Measurements from ENCODE around the gene MACROH2A1.

DNA sequence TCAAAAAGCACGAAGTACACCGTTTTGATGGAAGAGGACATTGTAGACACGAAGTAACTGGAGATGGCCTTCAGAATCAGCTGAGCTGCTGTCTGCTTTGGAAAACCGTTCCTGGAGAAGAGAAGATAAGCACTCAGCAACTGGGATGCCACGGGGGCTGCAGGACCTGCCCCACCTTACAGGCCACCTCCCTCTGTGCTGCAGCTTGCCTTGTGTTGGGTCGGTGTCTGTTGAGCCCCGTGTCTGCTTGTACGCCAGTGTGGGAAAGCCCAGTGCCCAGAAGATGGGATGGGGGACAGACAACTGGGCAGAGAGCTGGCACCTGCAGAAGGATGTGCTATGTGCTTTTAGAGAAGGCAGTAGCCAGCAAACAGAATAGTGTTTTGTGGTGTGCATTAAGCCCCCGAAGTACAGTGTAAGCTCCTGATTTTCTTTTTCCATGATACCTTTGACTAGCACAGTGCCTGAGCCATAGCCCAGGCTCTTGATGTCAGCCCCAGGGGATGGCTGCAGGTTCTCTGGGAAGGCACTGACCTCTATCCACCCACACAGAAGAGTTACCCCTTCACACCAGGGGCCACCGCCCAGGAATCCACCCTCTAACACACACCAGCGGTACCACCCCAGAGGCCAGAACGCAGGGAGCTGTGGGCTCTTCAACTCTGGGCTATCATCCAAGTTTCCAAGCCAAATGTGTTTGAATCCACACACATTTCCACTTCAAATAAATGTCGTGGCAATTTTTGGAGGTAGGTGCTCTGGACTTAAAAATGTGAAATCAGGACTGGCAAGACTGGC is 63.8 kb downstream of the MACROH2A1 start:
- no peak for TF ChIP-seq EP300 (IDR thresholded peaks at IDR 0.05; ENCODE audit: borderline replicate concordance)
- no peak for TF ChIP-seq RAD21 (IDR thresholded peaks at IDR 0.05; ENCODE audit: low read depth)
- no peak for TF ChIP-seq FOXM1 (IDR thresholded peaks at IDR 0.05; ENCODE audit: borderline replicate concordance, low read depth)
- TF ChIP-seq, protein P1, sequence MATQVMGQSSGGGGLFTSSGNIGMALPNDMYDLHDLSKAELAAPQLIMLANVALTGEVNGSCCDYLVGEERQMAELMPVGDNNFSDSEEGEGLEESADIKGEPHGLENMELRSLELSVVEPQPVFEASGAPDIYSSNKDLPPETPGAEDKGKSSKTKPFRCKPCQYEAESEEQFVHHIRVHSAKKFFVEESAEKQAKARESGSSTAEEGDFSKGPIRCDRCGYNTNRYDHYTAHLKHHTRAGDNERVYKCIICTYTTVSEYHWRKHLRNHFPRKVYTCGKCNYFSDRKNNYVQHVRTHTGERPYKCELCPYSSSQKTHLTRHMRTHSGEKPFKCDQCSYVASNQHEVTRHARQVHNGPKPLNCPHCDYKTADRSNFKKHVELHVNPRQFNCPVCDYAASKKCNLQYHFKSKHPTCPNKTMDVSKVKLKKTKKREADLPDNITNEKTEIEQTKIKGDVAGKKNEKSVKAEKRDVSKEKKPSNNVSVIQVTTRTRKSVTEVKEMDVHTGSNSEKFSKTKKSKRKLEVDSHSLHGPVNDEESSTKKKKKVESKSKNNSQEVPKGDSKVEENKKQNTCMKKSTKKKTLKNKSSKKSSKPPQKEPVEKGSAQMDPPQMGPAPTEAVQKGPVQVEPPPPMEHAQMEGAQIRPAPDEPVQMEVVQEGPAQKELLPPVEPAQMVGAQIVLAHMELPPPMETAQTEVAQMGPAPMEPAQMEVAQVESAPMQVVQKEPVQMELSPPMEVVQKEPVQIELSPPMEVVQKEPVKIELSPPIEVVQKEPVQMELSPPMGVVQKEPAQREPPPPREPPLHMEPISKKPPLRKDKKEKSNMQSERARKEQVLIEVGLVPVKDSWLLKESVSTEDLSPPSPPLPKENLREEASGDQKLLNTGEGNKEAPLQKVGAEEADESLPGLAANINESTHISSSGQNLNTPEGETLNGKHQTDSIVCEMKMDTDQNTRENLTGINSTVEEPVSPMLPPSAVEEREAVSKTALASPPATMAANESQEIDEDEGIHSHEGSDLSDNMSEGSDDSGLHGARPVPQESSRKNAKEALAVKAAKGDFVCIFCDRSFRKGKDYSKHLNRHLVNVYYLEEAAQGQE (IDR thresholded peaks at IDR 0.05; ENCODE audit: low read depth): no peak
- TF ChIP-seq TAF1 (IDR thresholded peaks at IDR 0.05; ENCODE audit: low read depth): no peak
- TF ChIP-seq, protein P2, sequence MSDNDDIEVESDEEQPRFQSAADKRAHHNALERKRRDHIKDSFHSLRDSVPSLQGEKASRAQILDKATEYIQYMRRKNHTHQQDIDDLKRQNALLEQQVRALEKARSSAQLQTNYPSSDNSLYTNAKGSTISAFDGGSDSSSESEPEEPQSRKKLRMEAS (IDR thresholded peaks at IDR 0.05): no peak
- TF ChIP-seq TEAD4 (IDR thresholded peaks at IDR 0.05): no peak
- no peak for TF ChIP-seq CEBPB (IDR thresholded peaks at IDR 0.05)
- no peak for TF ChIP-seq YY1 (IDR thresholded peaks at IDR 0.05; ENCODE audit: low read depth)
- no peak for TF ChIP-seq ZBTB7A (IDR thresholded peaks at IDR 0.05; ENCODE audit: low read depth)

Measured in Ishikawa (cell line).